Osteocyte (in vitro differentiated cells): Measurements from ENCODE around the gene GHRHR. TPM values are rescaled to one million over a fixed set of nuclear protein-coding genes. Genes with fewer than 3 reads are reported as not detected.
A peak's percentile ranks its signal among the peaks of the same experiment; 100 is the strongest.

ENCODE experiments used
- DNase-seq: peaks from one replicate; pipeline ENCODE4 v3.0.0; 2021; ENCODE audit warnings: mixed read lengths; ENCODE audit not compliant: unreplicated experiment; ENCODE audit errors: extremely low spot score
- H3K27ac Mint-ChIP-seq: one replicate; pipeline ENCODE4 v1.8.0; 2021; ENCODE audit warnings: mild to moderate bottlenecking, mixed read lengths; ENCODE audit not compliant: unreplicated experiment
- H3K27me3 Mint-ChIP-seq: one replicate; pipeline ENCODE4 v1.8.0; 2021; ENCODE audit warnings: mixed read lengths; ENCODE audit not compliant: unreplicated experiment
- H3K36me3 Mint-ChIP-seq: one replicate; pipeline ENCODE4 v1.8.0; 2021; ENCODE audit warnings: mixed read lengths; ENCODE audit not compliant: unreplicated experiment
- H3K4me1 Mint-ChIP-seq: one replicate; pipeline ENCODE4 v1.8.0; 2021; ENCODE audit warnings: mixed read lengths; ENCODE audit not compliant: unreplicated experiment
- H3K4me3 Mint-ChIP-seq: one replicate; pipeline ENCODE4 v1.8.0; 2021; ENCODE audit warnings: mild to moderate bottlenecking, moderate library complexity, mixed read lengths; ENCODE audit not compliant: unreplicated experiment
- H3K9me3 Mint-ChIP-seq: one replicate; pipeline ENCODE4 v1.8.0; 2021; ENCODE audit warnings: mixed read lengths; ENCODE audit not compliant: unreplicated experiment
- CTCF ChIP-seq: fragments of 200-600 bp; sonication (generic); IDR thresholded peaks from 2 replicates; pipeline ENCODE4 v1.5.0; 2021; ENCODE audit warnings: antibody characterized with exemption, mild to moderate bottlenecking, moderate library complexity
- total RNA-seq: library from RNA; stranded (reverse); gene quantifications from 2 replicates; pipeline ENCODE4 v1.2.1, GENCODE V29; 2021

The GHRHR gene
- total RNA-seq, 1 donor from 2014 or later = not detected

DNA sequence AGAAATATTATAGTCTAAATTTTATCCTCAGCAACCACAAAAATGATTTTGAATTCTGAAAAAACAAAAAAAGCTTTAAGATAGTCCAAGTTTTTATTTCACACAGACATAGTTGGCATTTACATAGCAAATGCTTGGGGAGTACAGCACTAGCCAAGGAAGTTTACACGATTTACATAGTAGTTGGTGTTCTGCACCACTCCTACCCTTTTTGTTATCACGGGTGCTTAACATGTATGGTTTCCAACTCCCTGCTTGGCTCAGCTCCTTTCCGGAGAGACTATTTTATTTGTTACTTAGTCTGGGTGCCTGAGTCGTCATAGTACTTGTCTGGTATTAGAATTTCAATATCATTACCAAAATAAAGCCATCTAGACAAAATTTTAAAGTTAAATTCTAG, 8.8 kb upstream of the GHRHR start:
- Mint-ChIP-seq H3K27me3 (peaks cover 64% of the 10 kb centered on the region), H3K9me3 (peaks cover 23% of the 10 kb centered on the region)

GRCh38 chr7:30956704-30957103, 7.0 kb upstream of the GHRHR start:
- DNase-seq = no peak
- Mint-ChIP-seq H3K27me3 (peaks cover 59% of the 10 kb centered on the region), H3K9me3 (peaks cover 23% of the 10 kb centered on the region), H3K4me3 (no peak overlapping the region), H3K36me3 (no peaks in the 10 kb centered on the region), H3K4me1 (no peaks in the 10 kb centered on the region), H3K27ac (no peak overlapping the region)
- TF ChIP-seq CTCF = no peak

More for the DNA sequence above, 8.8 kb upstream of the GHRHR start:
- TF ChIP-seq CTCF = no peak
- no peak overlapping the region for H3K27ac Mint-ChIP-seq
- H3K4me1 Mint-ChIP-seq = no peaks in the 10 kb centered on the region
- no peak for DNase-seq
- no peaks in the 10 kb centered on the region for H3K36me3 Mint-ChIP-seq
- no peak overlapping the region for H3K4me3 Mint-ChIP-seq

GRCh38 chr7:30965372-30965771, 1.6 kb downstream of the GHRHR start:
- H3K4me1 Mint-ChIP-seq = no peaks in the 10 kb centered on the region
- H3K27me3 Mint-ChIP-seq = peaks cover 59% of the 10 kb centered on the region
- H3K4me3 Mint-ChIP-seq = no peak overlapping the region

DNA sequence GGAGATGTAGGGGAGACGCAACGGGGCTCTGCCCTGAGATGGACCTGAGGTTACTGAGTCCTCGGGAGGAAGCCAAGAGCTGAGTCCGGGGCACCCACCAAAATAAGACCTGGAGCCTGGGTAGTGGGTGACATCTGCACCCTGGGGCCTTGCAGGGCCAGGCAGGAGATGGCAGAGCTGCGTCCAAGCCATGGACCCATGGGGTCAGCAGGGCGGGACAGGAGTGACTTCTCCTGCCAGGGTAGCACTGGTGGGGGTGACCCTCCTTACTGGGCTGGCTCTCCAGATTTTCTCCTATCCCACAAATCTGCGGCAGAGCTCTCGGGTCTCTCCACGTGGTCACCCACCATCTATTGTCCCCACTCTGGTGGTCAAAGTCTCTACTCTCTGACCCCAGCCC, 2.1 kb downstream of the GHRHR start:
- Mint-ChIP-seq H3K27ac (no peak overlapping the region), H3K27me3 (peaks cover 60% of the 10 kb centered on the region), H3K9me3 (no peaks in the 10 kb centered on the region), H3K4me1 (no peaks in the 10 kb centered on the region), H3K36me3 (no peaks in the 10 kb centered on the region), H3K4me3 (no peak overlapping the region)
- peak; percentile 77 for DNase-seq
- TF ChIP-seq CTCF = no peak

More at GRCh38 chr7:30965372-30965771, 1.6 kb downstream of the GHRHR start:
- DNase-seq = peak; percentile 70
- H3K27ac Mint-ChIP-seq = no peak overlapping the region
- TF ChIP-seq CTCF = no peak
- H3K9me3 Mint-ChIP-seq = no peaks in the 10 kb centered on the region
- H3K36me3 Mint-ChIP-seq = no peaks in the 10 kb centered on the region

DNA sequence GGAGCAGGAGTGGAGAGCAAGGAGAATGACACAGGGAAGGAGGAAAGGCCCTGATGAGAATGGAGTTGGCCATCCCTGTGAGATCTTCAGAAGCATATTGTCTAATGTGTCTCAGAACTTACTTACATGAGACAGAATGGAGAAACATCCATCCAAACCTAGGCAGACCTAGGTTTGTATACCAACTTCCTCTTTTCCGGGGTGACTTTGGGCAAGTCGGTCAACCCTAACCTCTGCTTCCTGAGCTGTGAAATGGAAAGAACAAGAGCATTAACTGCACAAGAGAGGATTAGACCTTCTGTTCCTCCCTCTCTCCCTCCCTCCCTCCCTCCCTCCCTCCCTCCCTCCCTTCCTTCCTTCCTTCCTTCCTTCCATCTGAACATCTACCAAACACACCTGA, 4.5 kb downstream of the GHRHR start:
- Mint-ChIP-seq H3K4me1 (no peaks in the 10 kb centered on the region), H3K27me3 (peaks cover 67% of the 10 kb centered on the region), H3K36me3 (no peaks in the 10 kb centered on the region), H3K9me3 (no peaks in the 10 kb centered on the region), H3K27ac (no peak overlapping the region), H3K4me3 (no peak overlapping the region)
- no peak for DNase-seq
- no peak for TF ChIP-seq CTCF
